ENCODE results near the gene SELENOV.
A peak's percentile ranks its signal among the peaks of the same experiment; 100 is the strongest.

The SELENOV gene

GRCh38 chr19:39518975-39519374 lies 4.0 kb downstream of the SELENOV start:
- no peaks in the 10 kb centered on the region for H3K9me3 ChIP-seq (ENCODE audit: insufficient read depth, low read length)
- H2AFZ ChIP-seq (ENCODE audit: low read depth, low read length), result peak overlapping the region; percentile 51; the same call in 1 of the 2 replicates
- H3K27me3 ChIP-seq (ENCODE audit: low read depth, low read length), result no peaks in the 10 kb centered on the region
- TF ChIP-seq, protein P1, sequence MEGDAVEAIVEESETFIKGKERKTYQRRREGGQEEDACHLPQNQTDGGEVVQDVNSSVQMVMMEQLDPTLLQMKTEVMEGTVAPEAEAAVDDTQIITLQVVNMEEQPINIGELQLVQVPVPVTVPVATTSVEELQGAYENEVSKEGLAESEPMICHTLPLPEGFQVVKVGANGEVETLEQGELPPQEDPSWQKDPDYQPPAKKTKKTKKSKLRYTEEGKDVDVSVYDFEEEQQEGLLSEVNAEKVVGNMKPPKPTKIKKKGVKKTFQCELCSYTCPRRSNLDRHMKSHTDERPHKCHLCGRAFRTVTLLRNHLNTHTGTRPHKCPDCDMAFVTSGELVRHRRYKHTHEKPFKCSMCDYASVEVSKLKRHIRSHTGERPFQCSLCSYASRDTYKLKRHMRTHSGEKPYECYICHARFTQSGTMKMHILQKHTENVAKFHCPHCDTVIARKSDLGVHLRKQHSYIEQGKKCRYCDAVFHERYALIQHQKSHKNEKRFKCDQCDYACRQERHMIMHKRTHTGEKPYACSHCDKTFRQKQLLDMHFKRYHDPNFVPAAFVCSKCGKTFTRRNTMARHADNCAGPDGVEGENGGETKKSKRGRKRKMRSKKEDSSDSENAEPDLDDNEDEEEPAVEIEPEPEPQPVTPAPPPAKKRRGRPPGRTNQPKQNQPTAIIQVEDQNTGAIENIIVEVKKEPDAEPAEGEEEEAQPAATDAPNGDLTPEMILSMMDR (IDR thresholded peaks at IDR 0.05; ENCODE audit: low read depth, low read length), result no peak
- TF ChIP-seq EZH2phosphoT487 (IDR thresholded peaks at IDR 0.05; ENCODE audit: low read depth), result no peak
- H3K27ac ChIP-seq (ENCODE audit: low read length), result no peak overlapping the region
- H3K36me3 ChIP-seq (replicated peaks; ENCODE audit: low read depth, low read length), result peaks cover 9% of the 10 kb centered on the region
- no peaks in the 10 kb centered on the region for H4K20me1 ChIP-seq (ENCODE audit: insufficient read depth, low read length)
- peaks cover 34% of the 10 kb centered on the region for H3K4me1 ChIP-seq (ENCODE audit: low read length)
- H3K9ac ChIP-seq (ENCODE audit: low read length), result peak overlapping the region; percentile 23
- peak overlapping the region; percentile 44 for H3K4me3 ChIP-seq (ENCODE audit: low read length)
- peak overlapping the region; percentile 49 for H3K4me2 ChIP-seq (ENCODE audit: low read length)
- H3K79me2 ChIP-seq (ENCODE audit: low read length), result no peaks in the 10 kb centered on the region

DNA sequence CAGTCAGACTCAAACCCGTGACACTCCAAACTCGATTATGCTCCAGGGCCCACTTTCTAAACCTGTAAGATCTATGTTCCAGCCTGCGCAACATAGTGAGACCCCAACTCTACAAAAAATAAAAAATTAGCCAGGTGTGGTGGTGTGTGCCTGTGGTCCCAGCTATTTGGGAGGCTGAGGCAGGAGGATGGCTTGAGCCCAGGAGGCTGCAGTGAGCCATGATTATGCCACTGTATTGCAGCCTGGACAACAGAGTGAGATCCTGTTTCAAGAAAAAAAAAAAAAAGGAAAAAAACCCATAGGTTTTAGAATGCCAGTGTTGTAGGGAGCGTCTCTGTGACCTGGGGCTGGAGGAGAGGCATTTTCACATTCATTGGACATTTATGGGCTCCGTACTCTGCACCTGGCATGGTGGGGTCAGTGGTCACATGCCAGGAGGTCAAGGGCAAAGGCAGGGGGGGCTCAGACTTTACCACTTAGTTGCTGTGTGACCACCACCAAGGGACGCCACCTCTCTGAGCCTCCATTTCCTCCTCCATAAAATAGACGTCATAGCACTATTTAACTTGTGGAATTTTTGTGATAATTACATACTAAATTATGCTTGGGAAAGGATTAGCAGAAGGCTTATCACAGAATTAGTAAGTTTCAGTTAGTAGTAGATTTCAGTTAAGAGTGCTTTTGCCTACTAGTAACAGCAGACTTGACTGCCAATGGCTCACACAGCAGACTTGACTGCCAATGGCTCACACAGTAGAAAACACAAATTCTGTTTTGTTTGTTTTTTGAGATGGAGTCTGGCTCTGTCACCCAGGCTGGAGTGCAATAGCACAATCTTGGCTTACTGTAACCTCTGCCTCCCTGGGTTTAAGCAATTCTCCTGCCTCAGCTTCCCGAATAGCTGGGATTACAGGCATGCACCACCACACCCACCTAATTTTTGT lies 5.9 kb downstream of the SELENOV start:
- no peaks in the 10 kb centered on the region for H3K27me3 ChIP-seq (ENCODE audit: low read depth, low read length)
- H3K9me3 ChIP-seq (ENCODE audit: insufficient read depth, low read length), result no peaks in the 10 kb centered on the region; the same call in 1 of the 2 replicates
- H3K27ac ChIP-seq (ENCODE audit: low read length), result peak overlapping the region; percentile 23; the same call in 1 of the 2 replicates
- no peak for TF ChIP-seq EZH2phosphoT487 (IDR thresholded peaks at IDR 0.05; ENCODE audit: low read depth)
- TF ChIP-seq, protein P1 (IDR thresholded peaks at IDR 0.05; ENCODE audit: low read depth, low read length), result no peak
- H3K79me2 ChIP-seq (ENCODE audit: low read length), result no peaks in the 10 kb centered on the region
- H3K9ac ChIP-seq (ENCODE audit: low read length), result peak overlapping the region; percentile 39; the same call in 1 of the 2 replicates
- no peaks in the 10 kb centered on the region for H4K20me1 ChIP-seq (ENCODE audit: insufficient read depth, low read length)
- peaks cover 46% of the 10 kb centered on the region for H3K4me1 ChIP-seq (ENCODE audit: low read length)
- H3K4me3 ChIP-seq (ENCODE audit: low read length), result peak overlapping the region; percentile 9; the same call in 1 of the 2 replicates
- H2AFZ ChIP-seq (ENCODE audit: low read depth, low read length), result peak overlapping the region; percentile 56; the same call in 1 of the 2 replicates
- H3K4me2 ChIP-seq (ENCODE audit: low read length), result peak overlapping the region; percentile 62
- H3K36me3 ChIP-seq (replicated peaks; ENCODE audit: low read depth, low read length), result peaks cover 23% of the 10 kb centered on the region

GRCh38 chr19:39524495-39524894 lies 9.6 kb downstream of the SELENOV start:
- Histone ChIP-seq H3K36me3 (replicated peaks; ENCODE audit: low read depth, low read length) (peaks cover 27% of the 10 kb centered on the region), H3K27me3 (ENCODE audit: low read depth, low read length) (no peaks in the 10 kb centered on the region), H3K4me2 (ENCODE audit: low read length) (no peak overlapping the region), H3K79me2 (ENCODE audit: low read length) (no peaks in the 10 kb centered on the region), H3K9ac (ENCODE audit: low read length) (no peak overlapping the region), H3K4me1 (ENCODE audit: low read length) (peaks cover 33% of the 10 kb centered on the region), H2AFZ (ENCODE audit: low read depth, low read length) (no peak overlapping the region), H3K27ac (ENCODE audit: low read length) (peak overlapping the region; percentile 66), H4K20me1 (ENCODE audit: insufficient read depth, low read length) (no peaks in the 10 kb centered on the region), H3K9me3 (ENCODE audit: insufficient read depth, low read length) (no peaks in the 10 kb centered on the region; the same call in 1 of the 2 replicates), H3K4me3 (ENCODE audit: low read length) (no peak overlapping the region)
- no peak for TF ChIP-seq EZH2phosphoT487 (IDR thresholded peaks at IDR 0.05; ENCODE audit: low read depth)
- TF ChIP-seq, protein P1 (IDR thresholded peaks at IDR 0.05; ENCODE audit: low read depth, low read length), result no peak

- no peak overlapping the region for H3K4me2 ChIP-seq (ENCODE audit: low read length)
- no peak overlapping the region for H2AFZ ChIP-seq (ENCODE audit: low read depth, low read length)
- peak overlapping the region; percentile 66 for H3K27ac ChIP-seq (ENCODE audit: low read length)
- no peaks in the 10 kb centered on the region for H4K20me1 ChIP-seq (ENCODE audit: insufficient read depth, low read length)
- no peak overlapping the region for H3K4me3 ChIP-seq (ENCODE audit: low read length)
- peaks cover 29% of the 10 kb centered on the region for H3K4me1 ChIP-seq (ENCODE audit: low read length)
- no peak overlapping the region for H3K9ac ChIP-seq (ENCODE audit: low read length)
- TF ChIP-seq, protein P1 (IDR thresholded peaks at IDR 0.05; ENCODE audit: low read depth, low read length), result no peak
- no peak for TF ChIP-seq EZH2phosphoT487 (IDR thresholded peaks at IDR 0.05; ENCODE audit: low read depth)
- H3K79me2 ChIP-seq (ENCODE audit: low read length), result peaks cover 7% of the 10 kb centered on the region
- H3K36me3 ChIP-seq (replicated peaks; ENCODE audit: low read depth, low read length), result peaks cover 30% of the 10 kb centered on the region
- H3K27me3 ChIP-seq (ENCODE audit: low read depth, low read length), result no peaks in the 10 kb centered on the region
- H3K9me3 ChIP-seq (ENCODE audit: insufficient read depth, low read length), result no peaks in the 10 kb centered on the region; the same call in 1 of the 2 replicates
Measured at GRCh38 chr19:39525205-39525604, 10.3 kb downstream of the SELENOV start.

Data from OCI-LY3 (cell line).